AML-193 (cell line): Measurements from ENCODE around the gene PCDHGB3.
"Not testable (repeated sequence)": the region's sequence is repeated elsewhere in the genome, so short reads cannot be mapped to it uniquely, and the experiment has no call there.

Experiments used
- DNase-seq, 2 experiments: peaks; one replicate each; lab custom pipeline; 2025; lab: John Stamatoyannopoulos, UW

Gene PCDHGB3

GRCh38 chr5:141392429-141393198 lies 22.6 kb downstream of the PCDHGB3 start, which contains the start of gene PCDHGA8:
PCDHGA8 (plus strand) TSS chr5:141392633; CDS start chr5:141392814, 181 bp downstream.
- peak; percentile 17 to 27 for DNase-seq

GRCh38 chr5:141393267-141393666 lies 23.2 kb downstream of the PCDHGB3 start:
- DNase-seq = no peak

- not testable (repeated sequence) for DNase-seq
Measured at GRCh38 chr5:141394401-141395187, 24.6 kb downstream of the PCDHGB3 start.

- not testable (repeated sequence) for DNase-seq
Measured at GRCh38 chr5:141397756-141398551, 27.9 kb downstream of the PCDHGB3 start, which contains the start of gene PCDHGB5. PCDHGB5 (plus strand) TSS chr5:141397947; CDS start chr5:141398128, 181 bp downstream.

- no peak for DNase-seq
Measured at GRCh38 chr5:141398608-141399007, 28.6 kb downstream of the PCDHGB3 start.

GRCh38 chr5:141399555-141400258 lies 29.7 kb downstream of the PCDHGB3 start:
- DNase-seq = no peak

- peak; percentile 17 to 19 for DNase-seq
Measured at GRCh38 chr5:141402553-141403243, 32.7 kb downstream of the PCDHGB3 start, which contains the start of gene PCDHGA9. PCDHGA9 (plus strand) TSS chr5:141402778; CDS start chr5:141402953, 175 bp downstream.

- no peak for DNase-seq
Measured at GRCh38 chr5:141403387-141403786, 33.3 kb downstream of the PCDHGB3 start.

- DNase-seq = not testable (repeated sequence)
Measured at GRCh38 chr5:141407790-141408505, 37.9 kb downstream of the PCDHGB3 start, which contains the start of gene PCDHGB6. PCDHGB6 (plus strand) TSS chr5:141408021; CDS start chr5:141408203, 182 bp downstream.

- no peak for DNase-seq
Measured at GRCh38 chr5:141409598-141410306, 39.7 kb downstream of the PCDHGB3 start.

- no peak for DNase-seq
Measured at GRCh38 chr5:141411575-141411974, 41.5 kb downstream of the PCDHGB3 start.

- DNase-seq = peak; percentile 37 to 69
Measured at GRCh38 chr5:141412854-141413539, 43.0 kb downstream of the PCDHGB3 start, which contains the start of gene PCDHGA10. PCDHGA10 (plus strand) TSS chr5:141412987; CDS start chr5:141413176, 189 bp downstream.

GRCh38 chr5:141413540-141414069 lies 43.6 kb downstream of the PCDHGB3 start:
- no peak for DNase-seq

- not testable (repeated sequence) for DNase-seq
Measured at GRCh38 chr5:141414548-141415274, 44.7 kb downstream of the PCDHGB3 start.

- not testable (repeated sequence) for DNase-seq
Measured at GRCh38 chr5:141415275-141415618, 45.2 kb downstream of the PCDHGB3 start.

- not testable (repeated sequence) for DNase-seq
Measured at GRCh38 chr5:141417494-141418172, 47.6 kb downstream of the PCDHGB3 start, which contains the start of gene PCDHGB7. PCDHGB7 (plus strand) TSS chr5:141417677; CDS start chr5:141417860, 183 bp downstream.
